Natural killer cell (primary cell): ENCODE results near the gene DAB2IP. TPM values are rescaled to one million over a fixed set of nuclear protein-coding genes. Genes with fewer than 3 reads are reported as not detected.
"Not testable (repeated sequence)": the region's sequence is repeated elsewhere in the genome, so short reads cannot be mapped to it uniquely, and the experiment has no call there.

ENCODE experiments used
- ATAC-seq, 3 donors: fragments of 150-1000 bp in 2 of 3; fragments of 200-7000 bp in 1 of 3; cut with Tn5 transposase; 1 replicate in 1 of 3; 2 replicates in 2 of 3; pipeline ENCODE4 v1.10.0; 2021; ENCODE audit warnings: mild to moderate bottlenecking in 2 of 3, moderate library complexity in 2 of 3
- DNase-seq, 2 donors: peaks; one replicate each; pipeline versions ENCODE4 v3.0.0 to v3.0.0-alpha.2; 2013 to 2021; ENCODE audit warnings: mixed read lengths in 1 of 2
- H3K27ac ChIP-seq: one replicate; pipeline ENCODE4 v1.5.1; 2013; ENCODE audit warnings: mild to moderate bottlenecking, low read length
- H3K27me3 ChIP-seq: one replicate; pipeline ENCODE4 v1.6.1; 2013; ENCODE audit warnings: low read length; ENCODE audit not compliant: control insufficient read depth, insufficient read depth
- H3K36me3 ChIP-seq: one replicate; pipeline ENCODE4 v1.6.1; 2013; ENCODE audit warnings: low read length; ENCODE audit not compliant: control insufficient read depth, insufficient read depth
- H3K4me1 ChIP-seq: one replicate; pipeline ENCODE4 v1.6.1; 2013; ENCODE audit warnings: low read length; ENCODE audit not compliant: control insufficient read depth, insufficient read depth
- H3K4me3 ChIP-seq: one replicate; pipeline ENCODE4 v1.5.1; 2013; ENCODE audit warnings: low read length
- H3K9me3 ChIP-seq: one replicate; pipeline ENCODE4 v1.6.1; 2013; ENCODE audit warnings: low read length; ENCODE audit not compliant: control insufficient read depth, insufficient read depth
- H3K27ac Mint-ChIP-seq, 2 donors: one replicate each; pipeline ENCODE4 v1.8.0; 2022; ENCODE audit warnings: mild to moderate bottlenecking in 2 of 2, mixed read lengths in 2 of 2, moderate library complexity in 1 of 2
- H3K27me3 Mint-ChIP-seq, 2 donors: one replicate each; pipeline ENCODE4 v1.8.0; 2022; ENCODE audit warnings: low read depth in 2 of 2, mixed read lengths in 2 of 2
- H3K36me3 Mint-ChIP-seq: one replicate; pipeline ENCODE4 v1.8.0; 2022; ENCODE audit warnings: mixed read lengths
- H3K4me1 Mint-ChIP-seq, 2 donors: one replicate each; pipeline ENCODE4 v1.8.0; 2022; ENCODE audit warnings: mixed read lengths in 2 of 2
- H3K4me3 Mint-ChIP-seq: one replicate; pipeline ENCODE4 v1.8.0; 2022; ENCODE audit warnings: mild to moderate bottlenecking, moderate library complexity, mixed read lengths
- H3K9me3 Mint-ChIP-seq, 2 donors: one replicate each; pipeline ENCODE4 v1.8.0; 2022; ENCODE audit warnings: mixed read lengths in 2 of 2
- WGBS: methylation state at CpG from one replicate; pipeline ENCODE4 v1.1.7; 2013; ENCODE audit warnings: missing lambda C conversion rate; ENCODE audit not compliant: insufficient coverage; 5-methylcytosine and 5-hydroxymethylcytosine counted together
- intact Hi-C: fragments of 100-400 bp; cut with micrococcal nuclease; formaldehyde crosslinking; loops from one replicate; pipeline ENCODE4 v1.14.2; 2022
- total RNA-seq, 4 donors: library from RNA; stranded (reverse); fragments of 120-200 nt in 1 of 4; gene quantifications; one replicate each; pipeline versions ENCODE4 v1.2.3 to v1.2.4, GENCODE V29; 2013 to 2022
- TF ChIP-seq, protein P1 (sequence below): fragments of 200-600 bp; IDR thresholded peaks from one replicate; pipeline ENCODE4 v1.8.0; 2022; ENCODE audit warnings: antibody characterized with exemption

DAB2IP gene
- total RNA-seq, 3 donors from 2014 or later (not counting 1 experiment from before 2014, with no cell fraction given), result 0.19 to 2.5 TPM; not detected in 1

DNA sequence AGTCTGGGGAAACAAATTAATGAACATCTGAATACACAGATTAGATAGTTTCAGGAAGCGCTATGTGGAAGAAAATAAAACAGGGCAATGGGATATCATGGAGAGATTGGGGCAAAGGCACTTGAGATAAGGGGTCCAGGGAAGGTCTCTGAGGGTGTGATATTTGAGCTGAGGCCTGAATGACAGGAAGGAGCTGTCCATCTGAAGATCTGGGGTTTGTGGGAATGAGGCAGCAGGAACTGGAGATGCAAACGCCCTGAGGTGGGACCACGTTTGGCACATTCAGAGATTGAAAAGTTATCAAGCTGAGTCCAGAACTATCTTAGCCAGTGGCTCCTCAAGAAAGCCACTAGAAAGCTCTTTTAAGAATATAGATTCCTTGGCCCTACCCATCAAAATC is 8.7 kb upstream of the DAB2IP start:
- WGBS, result 70% methylated on average over 3 of the region's 3 CpGs
- peaks cover 6 to 16% of the 10 kb centered on the region in 2 donors for H3K27me3 Mint-ChIP-seq
- H3K27me3 ChIP-seq, result no peaks in the 10 kb centered on the region
- no peaks in the 10 kb centered on the region for H3K9me3 ChIP-seq
- no peaks in the 10 kb centered on the region for H3K4me1 ChIP-seq
- no peaks in the 10 kb centered on the region for H3K36me3 Mint-ChIP-seq
- no peak overlapping the region for H3K4me3 ChIP-seq
- intact Hi-C loops, result no loop called here
- H3K4me1 Mint-ChIP-seq, result no peaks in the 10 kb centered on the region
- no peaks in the 10 kb centered on the region for H3K36me3 ChIP-seq
- no peak overlapping the region for H3K27ac ChIP-seq
- ATAC-seq (no peak), DNase-seq (no peak)
- TF ChIP-seq, protein P1, sequence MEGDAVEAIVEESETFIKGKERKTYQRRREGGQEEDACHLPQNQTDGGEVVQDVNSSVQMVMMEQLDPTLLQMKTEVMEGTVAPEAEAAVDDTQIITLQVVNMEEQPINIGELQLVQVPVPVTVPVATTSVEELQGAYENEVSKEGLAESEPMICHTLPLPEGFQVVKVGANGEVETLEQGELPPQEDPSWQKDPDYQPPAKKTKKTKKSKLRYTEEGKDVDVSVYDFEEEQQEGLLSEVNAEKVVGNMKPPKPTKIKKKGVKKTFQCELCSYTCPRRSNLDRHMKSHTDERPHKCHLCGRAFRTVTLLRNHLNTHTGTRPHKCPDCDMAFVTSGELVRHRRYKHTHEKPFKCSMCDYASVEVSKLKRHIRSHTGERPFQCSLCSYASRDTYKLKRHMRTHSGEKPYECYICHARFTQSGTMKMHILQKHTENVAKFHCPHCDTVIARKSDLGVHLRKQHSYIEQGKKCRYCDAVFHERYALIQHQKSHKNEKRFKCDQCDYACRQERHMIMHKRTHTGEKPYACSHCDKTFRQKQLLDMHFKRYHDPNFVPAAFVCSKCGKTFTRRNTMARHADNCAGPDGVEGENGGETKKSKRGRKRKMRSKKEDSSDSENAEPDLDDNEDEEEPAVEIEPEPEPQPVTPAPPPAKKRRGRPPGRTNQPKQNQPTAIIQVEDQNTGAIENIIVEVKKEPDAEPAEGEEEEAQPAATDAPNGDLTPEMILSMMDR, result no peak
- no peak overlapping the region for H3K4me3 Mint-ChIP-seq
- H3K27ac Mint-ChIP-seq, result no peak overlapping the region
- H3K9me3 Mint-ChIP-seq, result no peaks in the 10 kb centered on the region

- Mint-ChIP-seq H3K9me3 (no peaks in the 10 kb centered on the region), H3K27me3 (peaks cover 7 to 20% of the 10 kb centered on the region in 2 donors), H3K4me3 (no peak overlapping the region), H3K36me3 (no peaks in the 10 kb centered on the region), H3K4me1 (no peaks in the 10 kb centered on the region), H3K27ac (no peak overlapping the region)
- TF ChIP-seq, protein P1, result no peak
- H3K4me1 ChIP-seq, result no peaks in the 10 kb centered on the region
- ATAC-seq (no peak), DNase-seq (no peak)
- intact Hi-C loops, result no loop called here
- no peaks in the 10 kb centered on the region for H3K27me3 ChIP-seq
- no peak overlapping the region for H3K27ac ChIP-seq
- WGBS, result 86% methylated on average over 3 of the region's 3 CpGs
- no peak overlapping the region for H3K4me3 ChIP-seq
- H3K9me3 ChIP-seq, result no peaks in the 10 kb centered on the region
- no peaks in the 10 kb centered on the region for H3K36me3 ChIP-seq
These were observed 8.0 kb upstream of the DAB2IP start for GRCh38 chr9:121643473-121643872.

DNA sequence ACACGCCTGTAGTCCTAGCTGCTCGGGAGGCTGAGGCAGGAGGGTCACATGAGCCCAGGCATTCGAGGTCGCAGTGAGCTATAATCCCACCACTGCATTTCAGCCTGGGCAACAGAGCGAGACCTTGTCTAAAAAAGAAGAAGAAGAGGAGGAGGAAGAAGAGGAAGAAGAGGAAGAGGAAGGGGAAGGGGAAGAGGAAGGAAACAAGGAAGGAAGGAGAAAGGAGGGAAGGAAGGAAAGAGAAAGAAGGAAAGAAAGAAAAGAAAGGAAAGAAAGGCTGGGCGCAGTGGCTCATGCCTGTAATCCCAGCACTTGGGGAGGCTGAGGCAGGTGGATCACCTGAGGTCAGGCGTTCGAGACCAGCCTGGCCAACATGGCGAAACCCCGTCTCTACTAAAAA is 7.4 kb upstream of the DAB2IP start:
- ATAC-seq, H3K27ac ChIP-seq, H3K9me3 Mint-ChIP-seq, H3K27ac Mint-ChIP-seq, DNase-seq, H3K36me3 Mint-ChIP-seq, H3K9me3 ChIP-seq, H3K4me3 Mint-ChIP-seq, H3K4me1 ChIP-seq, H3K4me1 Mint-ChIP-seq, H3K27me3 ChIP-seq, intact Hi-C loops, H3K36me3 ChIP-seq, H3K4me3 ChIP-seq: not testable (repeated sequence)
- H3K27me3 Mint-ChIP-seq, result peaks cover 12 to 22% of the 10 kb centered on the region in 2 donors
- 92% methylated on average over 8 of the region's 10 CpGs for WGBS

GRCh38 chr9:121645003-121645402 is 6.4 kb upstream of the DAB2IP start:
- no peak overlapping the region for H3K27ac Mint-ChIP-seq
- DNase-seq (no peak), ATAC-seq (no peak)
- Histone ChIP-seq H3K4me1 (no peaks in the 10 kb centered on the region), H3K27me3 (no peaks in the 10 kb centered on the region), H3K9me3 (no peaks in the 10 kb centered on the region), H3K4me3 (no peak overlapping the region), H3K36me3 (no peaks in the 10 kb centered on the region), H3K27ac (no peak overlapping the region)
- H3K36me3 Mint-ChIP-seq, result no peaks in the 10 kb centered on the region
- TF ChIP-seq, protein P1, result no peak
- no peaks in the 10 kb centered on the region for H3K4me1 Mint-ChIP-seq
- no peak overlapping the region for H3K4me3 Mint-ChIP-seq
- intact Hi-C loops, result no loop called here
- no peaks in the 10 kb centered on the region for H3K9me3 Mint-ChIP-seq
- WGBS, result 27% methylated on average over 4 of the region's 4 CpGs
- peaks cover 21 to 27% of the 10 kb centered on the region in 2 donors for H3K27me3 Mint-ChIP-seq
